Measurements from ENCODE around the gene RXRA.

RXRA gene

DNA sequence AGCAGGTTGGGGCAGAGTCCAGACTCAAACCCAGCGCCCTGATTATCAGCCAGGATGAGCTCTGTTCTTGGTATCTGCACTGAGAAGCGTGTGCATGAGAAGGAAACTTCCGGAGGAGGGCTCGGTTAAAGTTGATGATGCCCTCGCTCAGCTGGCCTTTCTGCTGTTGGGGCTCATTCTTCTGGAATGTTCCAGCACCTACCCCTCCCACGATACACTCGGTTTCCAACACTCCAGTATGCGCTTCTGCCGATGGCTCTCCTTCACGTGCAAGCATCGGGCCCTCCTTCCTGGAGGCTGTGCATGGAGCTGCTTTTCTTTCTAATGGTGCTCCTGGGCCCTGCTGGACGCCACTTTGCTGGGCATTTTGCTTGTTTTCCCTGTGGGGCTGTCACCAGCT, 134.0 kb downstream of the RXRA start:
- peaks cover 90% of the 10 kb centered on the region for H3K4me1 ChIP-seq
- TF ChIP-seq Cebpa-rat (IDR thresholded peaks at IDR 0.05), result no peak
- H3K9ac ChIP-seq, result peak overlapping the region; percentile 83
- peak overlapping the region; percentile 97 for H3K27ac ChIP-seq
- no peaks in the 10 kb centered on the region for H4K20me1 ChIP-seq
- no peaks in the 10 kb centered on the region for H3K27me3 ChIP-seq
- peak overlapping the region; percentile 90 for H3K4me2 ChIP-seq
- peaks cover 5% of the 10 kb centered on the region for H3K9me3 ChIP-seq
- H3K4me3 ChIP-seq, result no peak overlapping the region
- no peaks in the 10 kb centered on the region for H3K36me3 ChIP-seq

DNA sequence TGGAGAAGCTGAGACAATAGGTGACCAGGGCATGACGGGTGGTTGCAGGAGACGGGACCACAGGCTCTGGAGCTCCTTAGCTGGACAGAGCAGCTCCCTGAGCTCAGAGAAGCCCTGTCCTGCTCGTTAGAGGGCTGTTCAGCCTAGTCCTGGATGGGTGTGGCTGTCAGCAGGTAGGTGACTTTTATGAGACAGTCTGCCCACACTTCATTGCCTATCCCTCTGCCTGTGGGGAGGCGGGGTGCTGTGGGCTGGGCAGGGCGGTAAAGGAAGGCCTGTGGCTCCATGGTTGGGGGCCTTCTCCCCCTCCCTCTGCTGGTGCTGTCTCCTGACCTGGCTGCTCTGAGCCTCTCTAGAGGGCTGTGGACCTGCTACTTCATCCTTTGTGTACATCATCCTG, 134.6 kb downstream of the RXRA start:
- no peak overlapping the region for H3K4me3 ChIP-seq
- peaks cover 5% of the 10 kb centered on the region for H3K9me3 ChIP-seq
- H3K27ac ChIP-seq, result peak overlapping the region; percentile 97
- peak overlapping the region; percentile 90 for H3K4me2 ChIP-seq
- no peaks in the 10 kb centered on the region for H3K27me3 ChIP-seq
- TF ChIP-seq Cebpa-rat (IDR thresholded peaks at IDR 0.05), result no peak
- H3K9ac ChIP-seq, result peak overlapping the region; percentile 45; the same call in 1 of the 2 replicates
- no peaks in the 10 kb centered on the region for H4K20me1 ChIP-seq
- no peaks in the 10 kb centered on the region for H3K36me3 ChIP-seq
- H3K4me1 ChIP-seq, result peaks cover 83% of the 10 kb centered on the region

DNA sequence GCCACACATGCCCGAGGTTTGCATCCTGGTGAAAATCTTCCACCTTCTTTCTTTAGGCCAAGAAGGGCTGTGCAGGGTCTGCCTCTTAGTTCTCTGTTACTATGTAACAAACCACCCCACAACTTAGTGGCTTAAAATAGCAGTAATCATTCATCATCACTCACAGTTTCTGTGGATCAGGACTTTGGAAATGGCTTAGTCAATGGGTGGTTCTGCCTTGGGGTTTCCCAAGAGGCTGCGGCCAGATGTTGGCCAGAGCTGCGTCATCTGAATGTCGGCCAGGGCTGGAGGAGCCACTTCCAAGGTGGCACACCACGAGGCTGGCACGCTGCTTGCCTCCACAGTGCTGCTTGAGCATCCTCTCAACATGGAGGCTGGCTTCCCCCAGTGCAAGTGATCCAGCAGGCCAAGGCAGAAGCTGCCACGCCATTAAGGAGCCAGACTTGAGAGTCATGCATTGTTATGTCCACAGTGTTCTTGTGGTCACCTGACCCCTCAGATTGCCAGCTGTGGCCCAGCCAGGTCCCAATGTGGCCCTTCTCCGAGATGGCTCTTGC, 135.2 kb downstream of the RXRA start:
- peaks cover 79% of the 10 kb centered on the region for H3K4me1 ChIP-seq
- H3K27me3 ChIP-seq, result no peaks in the 10 kb centered on the region
- H3K27ac ChIP-seq, result peak overlapping the region; percentile 97
- H3K4me3 ChIP-seq, result no peak overlapping the region
- H4K20me1 ChIP-seq, result no peaks in the 10 kb centered on the region
- H3K4me2 ChIP-seq, result peak overlapping the region; percentile 90
- peaks cover 5% of the 10 kb centered on the region for H3K9me3 ChIP-seq
- no peaks in the 10 kb centered on the region for H3K36me3 ChIP-seq
- TF ChIP-seq Cebpa-rat (IDR thresholded peaks at IDR 0.05), result no peak
- peak overlapping the region; percentile 45; the same call in 1 of the 2 replicates for H3K9ac ChIP-seq

DNA sequence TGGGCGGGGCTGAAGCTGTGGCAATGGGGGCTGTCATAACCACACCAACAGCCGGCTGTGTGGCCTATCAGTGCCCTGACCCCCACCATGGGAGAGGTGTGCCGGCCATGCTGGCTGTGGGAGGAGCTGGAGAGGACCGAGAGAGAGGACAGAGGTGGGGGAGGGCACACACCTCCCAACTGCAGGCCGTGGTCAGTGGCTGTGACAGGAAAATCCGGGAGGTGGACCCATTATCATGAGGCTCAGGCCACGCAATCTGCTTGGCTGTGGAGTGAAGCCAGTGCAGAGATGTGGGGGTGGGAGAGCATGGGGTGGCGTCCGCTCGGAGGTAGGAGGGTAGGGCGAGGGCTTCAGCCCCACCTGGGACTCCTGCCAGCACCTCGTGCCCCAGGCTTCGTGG, 136.1 kb downstream of the RXRA start:
- peak overlapping the region; percentile 90 for H3K4me2 ChIP-seq
- H3K4me1 ChIP-seq, result peaks cover 76% of the 10 kb centered on the region
- H3K36me3 ChIP-seq, result no peaks in the 10 kb centered on the region
- no peaks in the 10 kb centered on the region for H4K20me1 ChIP-seq
- H3K4me3 ChIP-seq, result no peak overlapping the region
- H3K27me3 ChIP-seq, result no peaks in the 10 kb centered on the region
- peak overlapping the region; percentile 44 for H3K9ac ChIP-seq
- H3K9me3 ChIP-seq, result peaks cover 5% of the 10 kb centered on the region
- H3K27ac ChIP-seq, result peak overlapping the region; percentile 97
- TF ChIP-seq Cebpa-rat (IDR thresholded peaks at IDR 0.05), result no peak

DNA sequence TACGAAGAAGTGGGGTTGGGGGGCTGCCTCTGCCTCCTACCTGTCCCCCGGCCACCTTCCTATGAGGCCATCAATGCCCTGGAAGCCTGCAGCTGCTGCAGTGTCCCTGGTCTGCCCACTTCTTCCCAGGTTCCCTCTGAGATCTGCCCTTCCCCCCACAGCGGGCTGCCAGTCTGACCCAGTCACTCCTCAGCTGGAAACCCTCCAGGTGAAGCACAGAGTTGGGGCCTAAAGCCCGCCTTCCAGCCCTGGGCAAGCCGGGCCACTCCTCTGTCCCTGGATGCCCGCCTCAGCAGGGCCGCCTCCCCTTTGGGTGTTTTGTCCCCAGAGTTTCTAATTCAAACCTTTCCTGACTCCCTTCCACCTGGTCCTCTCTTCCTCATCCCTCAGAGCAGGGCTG, 137.0 kb downstream of the RXRA start:
- Histone ChIP-seq H3K27me3 (no peaks in the 10 kb centered on the region), H3K4me2 (peak overlapping the region; percentile 90), H3K36me3 (no peaks in the 10 kb centered on the region), H3K9me3 (peaks cover 5% of the 10 kb centered on the region), H3K4me1 (peaks cover 76% of the 10 kb centered on the region), H3K4me3 (no peak overlapping the region), H4K20me1 (no peaks in the 10 kb centered on the region), H3K9ac (peak overlapping the region; percentile 44; the same call in 1 of the 2 replicates), H3K27ac (peak overlapping the region; percentile 97)
- no peak for TF ChIP-seq Cebpa-rat (IDR thresholded peaks at IDR 0.05)

DNA sequence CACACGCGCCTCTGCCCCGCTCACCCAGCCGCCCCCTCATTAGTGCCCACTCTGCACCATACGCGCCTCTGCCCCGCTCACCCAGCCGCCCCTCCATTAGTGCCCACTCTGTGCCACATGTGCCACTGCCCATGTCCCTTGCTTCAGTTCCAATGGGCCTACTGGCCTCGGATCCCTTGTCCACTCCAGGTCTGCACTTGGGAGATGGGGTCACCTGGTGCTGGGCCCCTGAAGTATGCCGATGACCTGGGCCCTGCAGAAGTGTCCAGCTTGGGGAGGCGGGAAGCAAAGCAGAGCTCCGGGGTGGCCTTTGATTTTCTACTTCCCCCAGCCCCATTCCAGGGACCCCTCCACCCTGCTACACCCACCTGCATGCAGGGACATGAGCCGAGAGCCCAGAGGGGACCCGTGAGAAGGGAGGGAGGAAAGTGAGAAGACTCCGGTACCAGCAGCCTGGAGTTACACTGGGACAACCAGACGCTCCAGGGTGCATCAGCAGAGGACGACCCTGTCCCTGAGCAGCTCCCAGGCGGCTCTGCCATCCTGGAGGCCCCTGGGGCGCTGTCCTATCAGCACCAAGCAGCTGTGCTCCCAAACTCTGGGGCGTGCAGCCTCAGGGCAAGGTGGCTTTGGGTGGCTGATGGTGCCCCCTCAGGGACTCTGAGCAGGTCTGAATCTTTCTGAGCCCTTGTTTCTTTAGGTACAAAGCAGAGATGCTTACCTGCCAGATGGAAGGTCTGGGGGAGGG, 140.8 kb downstream of the RXRA start:
- H3K9ac ChIP-seq, result no peak overlapping the region
- no peak overlapping the region for H3K4me2 ChIP-seq
- H3K27me3 ChIP-seq, result no peaks in the 10 kb centered on the region
- H3K9me3 ChIP-seq, result peaks cover 4% of the 10 kb centered on the region; the same call in 1 of the 2 replicates
- peaks cover 59% of the 10 kb centered on the region for H3K4me1 ChIP-seq
- no peak for TF ChIP-seq Cebpa-rat (IDR thresholded peaks at IDR 0.05)
- H3K4me3 ChIP-seq, result no peak overlapping the region
- no peak overlapping the region for H3K27ac ChIP-seq
- no peaks in the 10 kb centered on the region for H3K36me3 ChIP-seq
- H4K20me1 ChIP-seq, result no peaks in the 10 kb centered on the region

DNA sequence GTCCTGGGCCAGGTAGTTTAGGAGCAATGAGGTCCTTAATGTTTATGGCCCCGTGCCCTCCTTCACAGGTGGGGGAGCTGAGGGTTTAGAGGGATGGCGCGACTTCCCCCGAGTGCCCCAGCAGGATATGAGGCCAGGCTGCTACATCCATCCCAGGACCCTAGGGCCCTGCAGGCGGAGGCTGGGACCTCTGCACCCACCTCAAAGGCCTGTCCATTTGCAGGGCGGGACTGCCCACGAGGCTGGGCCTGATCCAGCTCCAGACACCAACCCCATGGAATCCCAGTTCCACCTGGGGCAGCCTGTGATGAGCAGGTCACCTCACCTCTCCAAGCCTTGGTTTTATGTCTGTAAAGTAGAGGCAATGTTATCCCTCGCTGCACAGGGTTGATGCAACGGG, 142.1 kb downstream of the RXRA start:
- H3K36me3 ChIP-seq, result no peaks in the 10 kb centered on the region
- H3K4me2 ChIP-seq, result peak overlapping the region; percentile 10
- no peak for TF ChIP-seq Cebpa-rat (IDR thresholded peaks at IDR 0.05)
- no peaks in the 10 kb centered on the region for H4K20me1 ChIP-seq
- no peak overlapping the region for H3K4me3 ChIP-seq
- H3K27ac ChIP-seq, result 0 out of 2 replicates have a peak overlapping the region, but pooled peaks have one; percentile 19
- H3K9ac ChIP-seq, result no peak overlapping the region
- H3K27me3 ChIP-seq, result no peaks in the 10 kb centered on the region
- peaks cover 59% of the 10 kb centered on the region for H3K4me1 ChIP-seq
- H3K9me3 ChIP-seq, result peaks cover 4% of the 10 kb centered on the region; the same call in 1 of the 2 replicates

DNA sequence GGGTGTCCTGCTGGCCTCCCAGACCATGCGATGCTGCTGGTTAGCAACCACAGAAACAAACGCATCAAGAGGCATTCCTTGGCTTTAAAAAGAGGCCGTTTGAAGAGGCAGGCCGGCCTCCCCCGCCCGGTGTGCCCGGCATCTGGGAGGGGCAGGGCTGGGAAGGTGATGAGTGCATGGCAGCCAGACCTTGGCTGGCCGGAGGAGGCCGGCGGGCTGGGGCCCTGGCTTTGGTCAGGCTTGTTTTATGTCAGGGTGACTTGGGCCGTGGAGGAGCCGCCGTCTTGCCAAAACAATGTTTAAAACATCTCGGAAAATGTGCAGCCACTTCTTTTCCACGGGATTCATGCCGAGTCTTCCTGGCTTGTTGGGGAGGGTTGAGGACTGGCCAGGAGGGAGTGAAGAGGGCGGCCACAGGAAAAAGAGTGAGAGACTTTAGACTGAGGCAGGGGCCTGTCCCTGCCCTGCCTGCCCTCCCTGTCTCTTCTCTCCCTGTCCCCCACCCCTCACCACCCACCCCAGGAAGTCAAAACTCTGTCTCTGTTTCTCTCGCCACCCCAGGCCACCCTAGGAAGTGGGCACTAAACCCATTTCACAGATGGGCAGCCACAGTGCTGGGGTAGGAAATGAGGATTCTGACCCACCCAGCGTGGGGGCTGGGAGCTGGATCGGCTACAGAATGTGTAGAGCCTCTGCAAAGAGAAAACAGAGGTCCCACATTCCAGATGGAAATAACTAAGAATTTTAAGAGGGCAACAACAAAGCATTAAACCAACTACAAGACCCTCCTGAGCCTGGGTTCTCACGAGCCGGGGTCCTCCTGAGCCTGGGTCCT, 143.0 kb downstream of the RXRA start:
- Histone ChIP-seq H3K36me3 (no peaks in the 10 kb centered on the region), H3K27ac (peak overlapping the region; percentile 99), H4K20me1 (no peaks in the 10 kb centered on the region), H3K4me3 (no peak overlapping the region), H3K27me3 (no peaks in the 10 kb centered on the region), H3K4me1 (peaks cover 59% of the 10 kb centered on the region), H3K9ac (no peak overlapping the region), H3K4me2 (peak overlapping the region; percentile 10), H3K9me3 (peaks cover 4% of the 10 kb centered on the region; the same call in 1 of the 2 replicates)
- TF ChIP-seq Cebpa-rat (IDR thresholded peaks at IDR 0.05), result no peak

DNA sequence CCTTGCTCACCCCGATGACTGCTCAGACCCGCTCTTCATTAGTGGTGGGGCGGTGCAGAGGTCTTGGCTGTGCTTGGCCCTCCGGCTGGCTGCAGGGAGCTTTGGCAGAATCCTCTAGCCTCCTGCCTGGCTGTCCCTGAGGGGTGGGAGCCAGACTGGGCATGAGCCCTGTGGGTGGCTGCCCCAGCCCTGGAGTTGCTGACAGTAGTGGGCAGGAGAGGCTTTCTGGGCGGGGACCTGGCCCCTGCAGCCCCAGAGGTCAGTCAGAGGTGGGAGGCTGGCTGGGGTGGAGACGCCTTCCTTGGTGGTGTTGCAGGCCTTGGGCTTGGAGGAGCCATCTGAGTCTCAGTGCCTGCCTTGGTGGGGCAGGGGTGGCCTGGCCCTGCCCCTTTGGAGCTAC, 146.0 kb downstream of the RXRA start:
- peak overlapping the region; percentile 95 for H3K4me2 ChIP-seq
- H3K4me3 ChIP-seq, result no peak overlapping the region
- peaks cover 83% of the 10 kb centered on the region for H3K4me1 ChIP-seq
- no peaks in the 10 kb centered on the region for H3K27me3 ChIP-seq
- no peaks in the 10 kb centered on the region for H3K36me3 ChIP-seq
- H3K9me3 ChIP-seq, result peaks cover 4% of the 10 kb centered on the region; the same call in 1 of the 2 replicates
- TF ChIP-seq Cebpa-rat (IDR thresholded peaks at IDR 0.05), result no peak
- no peaks in the 10 kb centered on the region for H4K20me1 ChIP-seq
- H3K9ac ChIP-seq, result peak overlapping the region; percentile 93; the same call in 1 of the 2 replicates
- H3K27ac ChIP-seq, result peak overlapping the region; percentile 99

Data from BLaER1 (cell line).